Trophoblast cell (in vitro differentiated cells and primary cell): ENCODE results near the gene PHF12.

Experiments
- DNase-seq, 2 donors: peaks; one replicate each; pipeline ENCODE4 v3.0.0-alpha.2; 2016
- H2AFZ ChIP-seq: 2 replicates; pipeline ENCODE4 v1.6.1; 2013; ENCODE audit warnings: low read length, moderate library complexity, mild to moderate bottlenecking; ENCODE audit not compliant: insufficient read depth, poor library complexity
- H2AK5ac ChIP-seq: 2 replicates; pipeline ENCODE4 v1.6.1; 2013; ENCODE audit warnings: mild to moderate bottlenecking, low read length
- H2BK120ac ChIP-seq: 2 replicates; pipeline ENCODE4 v1.6.1; 2013; ENCODE audit warnings: low read length, mild to moderate bottlenecking, moderate library complexity; ENCODE audit not compliant: insufficient read depth, poor library complexity
- H2BK12ac ChIP-seq: 2 replicates; pipeline ENCODE4 v1.6.1; 2013; ENCODE audit warnings: mild to moderate bottlenecking, low read length, moderate library complexity
- H2BK5ac ChIP-seq: 2 replicates; pipeline ENCODE4 v1.6.1; 2013; ENCODE audit warnings: low read length, low read depth, moderate library complexity, mild to moderate bottlenecking; ENCODE audit not compliant: poor library complexity
- H3K14ac ChIP-seq: 2 replicates; pipeline ENCODE4 v1.6.1; 2013; ENCODE audit warnings: mild to moderate bottlenecking, low read length
- H3K18ac ChIP-seq: 2 replicates; pipeline ENCODE4 v1.6.1; 2013; ENCODE audit warnings: mild to moderate bottlenecking, low read length
- H3K23ac ChIP-seq: 2 replicates; pipeline ENCODE4 v1.6.1; 2013; ENCODE audit warnings: low read length
- H3K27ac ChIP-seq: 2 replicates; pipeline ENCODE4 v1.5.1; 2013; ENCODE audit warnings: low read depth, mild to moderate bottlenecking, inconsistent platforms, low read length, moderate library complexity
- H3K27me3 ChIP-seq: 2 replicates; pipeline ENCODE4 v1.6.1; 2013; ENCODE audit warnings: inconsistent platforms, mild to moderate bottlenecking, low read length, moderate library complexity; ENCODE audit not compliant: insufficient read depth
- H3K36me3 ChIP-seq, 2 experiments: 1 replicate in 1 of 2; 2 replicates in 1 of 2; pipeline ENCODE4 v1.6.1; 2013; ENCODE audit warnings: low read length in 2 of 2, mild to moderate bottlenecking in 2 of 2, moderate library complexity in 1 of 2; ENCODE audit not compliant: insufficient read depth in 2 of 2, control insufficient read depth in 1 of 2
- H3K4ac ChIP-seq: 2 replicates; pipeline ENCODE4 v1.6.1; 2013; ENCODE audit warnings: low read depth, mild to moderate bottlenecking, low read length, moderate library complexity
- H3K4me1 ChIP-seq, 2 experiments: 1 replicate in 1 of 2; 2 replicates in 1 of 2; pipeline ENCODE4 v1.6.1; 2013; ENCODE audit warnings: low read length in 2 of 2, mild to moderate bottlenecking in 2 of 2, moderate library complexity in 1 of 2; ENCODE audit not compliant: insufficient read depth in 2 of 2, control insufficient read depth in 1 of 2
- H3K4me2 ChIP-seq: 2 replicates; pipeline ENCODE4 v1.6.1; 2013; ENCODE audit warnings: inconsistent platforms, mild to moderate bottlenecking, low read length, moderate library complexity
- H3K4me3 ChIP-seq: 2 replicates; pipeline ENCODE4 v1.5.1; 2013; ENCODE audit warnings: mild to moderate bottlenecking, low read depth, low read length, inconsistent platforms
- H3K79me1 ChIP-seq: one replicate; pipeline ENCODE4 v1.6.1; 2013; ENCODE audit warnings: low read length
- H3K79me2 ChIP-seq: 2 replicates; pipeline ENCODE4 v1.6.1; 2013; ENCODE audit warnings: low read length, mild to moderate bottlenecking; ENCODE audit not compliant: control insufficient read depth, insufficient read depth, poor library complexity
- H3K9ac ChIP-seq: 2 replicates; pipeline ENCODE4 v1.6.1; 2013; ENCODE audit warnings: mild to moderate bottlenecking, low read length
- H3K9me3 ChIP-seq: 2 replicates; pipeline ENCODE4 v1.6.1; 2013; ENCODE audit warnings: low read depth, mild to moderate bottlenecking, control low read depth, inconsistent platforms, low read length; ENCODE audit not compliant: insufficient read depth
- H4K12ac ChIP-seq: 2 replicates; pipeline ENCODE4 v1.6.1; 2013; ENCODE audit warnings: low read depth, mild to moderate bottlenecking, low read length, moderate library complexity
- H4K8ac ChIP-seq: 2 replicates; pipeline ENCODE4 v1.6.1; 2013; ENCODE audit warnings: low read depth, mild to moderate bottlenecking, low read length, moderate library complexity
- H4K91ac ChIP-seq: one replicate; pipeline ENCODE4 v1.6.1; 2013; ENCODE audit warnings: low read depth, mild to moderate bottlenecking, low read length, moderate library complexity
- WGBS: extraction: QIAGEN DNeasy Blood & Tissue Kit; methylation state at CpG from one replicate; pipeline ENCODE4 v1.1.7; 2013; ENCODE audit warnings: missing lambda C conversion rate; ENCODE audit not compliant: insufficient read length, insufficient coverage; ENCODE audit errors: extremely low coverage; 5-methylcytosine and 5-hydroxymethylcytosine counted together

The PHF12 gene

GRCh38 chr17:28973425-28973824 is 22.1 kb upstream of the PHF12 start:
- Histone ChIP-seq H3K9me3 (peaks cover 1% of the 10 kb centered on the region), H2BK5ac (no peak overlapping the region), H3K27me3 (no peaks in the 10 kb centered on the region), H3K4me3 (no peak overlapping the region), H3K4me2 (no peak overlapping the region), H3K79me2 (no peaks in the 10 kb centered on the region), H3K4me1 (peaks cover 8 to 14% of the 10 kb centered on the region in 2 experiments), H3K79me1 (no peaks in the 10 kb centered on the region), H3K23ac (no peak overlapping the region), H3K14ac (no peak overlapping the region), H2BK120ac (no peak overlapping the region), H3K27ac (no peak overlapping the region), H2BK12ac (no peak overlapping the region), H3K4ac (no peak overlapping the region), H4K12ac (no peak overlapping the region), H4K8ac (no peak overlapping the region), H3K9ac (no peak overlapping the region), H3K36me3 (no peaks in the 10 kb centered on the region), H2AK5ac (no peak overlapping the region), H3K18ac (no peak overlapping the region), H2AFZ (no peak overlapping the region), H4K91ac (no peak overlapping the region)
- WGBS = no CpG with 5 or more reads among the region's 2 CpGs
- no peak for DNase-seq

- Histone ChIP-seq H2BK12ac (no peak overlapping the region), H2AK5ac (no peak overlapping the region), H3K4me3 (no peak overlapping the region), H4K12ac (no peak overlapping the region), H3K9ac (no peak overlapping the region), H3K14ac (no peak overlapping the region), H3K27ac (no peak overlapping the region), H3K4me2 (no peak overlapping the region), H2BK120ac (no peak overlapping the region), H3K18ac (no peak overlapping the region), H3K23ac (no peak overlapping the region), H3K4ac (no peak overlapping the region), H3K79me2 (no peaks in the 10 kb centered on the region), H4K91ac (no peak overlapping the region), H4K8ac (no peak overlapping the region), H2BK5ac (no peak overlapping the region), H3K9me3 (peaks cover 2% of the 10 kb centered on the region), H3K27me3 (no peaks in the 10 kb centered on the region), H2AFZ (no peak overlapping the region), H3K36me3 (no peaks in the 10 kb centered on the region), H3K4me1 (peaks cover 13 to 22% of the 10 kb centered on the region in 2 experiments), H3K79me1 (no peaks in the 10 kb centered on the region)
- no CpG with 5 or more reads among the region's 10 CpGs for WGBS
- DNase-seq = peak; percentile 86 to 93
Observed at GRCh38 chr17:28972437-28972836, 21.1 kb upstream of the PHF12 start.

- Histone ChIP-seq H4K91ac (no peak overlapping the region), H2AFZ (no peak overlapping the region), H3K4ac (no peak overlapping the region), H3K4me2 (no peak overlapping the region), H3K18ac (no peak overlapping the region), H3K79me2 (no peaks in the 10 kb centered on the region), H3K4me3 (no peak overlapping the region), H3K4me1 (peaks cover 13 to 22% of the 10 kb centered on the region in 2 experiments), H4K8ac (no peak overlapping the region), H3K9me3 (peaks cover 2% of the 10 kb centered on the region), H3K27me3 (no peaks in the 10 kb centered on the region), H2AK5ac (no peak overlapping the region), H3K9ac (no peak overlapping the region), H4K12ac (no peak overlapping the region), H2BK12ac (no peak overlapping the region), H3K23ac (no peak overlapping the region), H2BK5ac (no peak overlapping the region), H3K36me3 (no peaks in the 10 kb centered on the region), H3K14ac (no peak overlapping the region), H3K79me1 (no peaks in the 10 kb centered on the region), H3K27ac (no peak overlapping the region), H2BK120ac (no peak overlapping the region)
- no peak for DNase-seq
- no CpG with 5 or more reads among the region's 6 CpGs for WGBS
Observed at GRCh38 chr17:28970879-28971278, 19.6 kb upstream of the PHF12 start.

DNA sequence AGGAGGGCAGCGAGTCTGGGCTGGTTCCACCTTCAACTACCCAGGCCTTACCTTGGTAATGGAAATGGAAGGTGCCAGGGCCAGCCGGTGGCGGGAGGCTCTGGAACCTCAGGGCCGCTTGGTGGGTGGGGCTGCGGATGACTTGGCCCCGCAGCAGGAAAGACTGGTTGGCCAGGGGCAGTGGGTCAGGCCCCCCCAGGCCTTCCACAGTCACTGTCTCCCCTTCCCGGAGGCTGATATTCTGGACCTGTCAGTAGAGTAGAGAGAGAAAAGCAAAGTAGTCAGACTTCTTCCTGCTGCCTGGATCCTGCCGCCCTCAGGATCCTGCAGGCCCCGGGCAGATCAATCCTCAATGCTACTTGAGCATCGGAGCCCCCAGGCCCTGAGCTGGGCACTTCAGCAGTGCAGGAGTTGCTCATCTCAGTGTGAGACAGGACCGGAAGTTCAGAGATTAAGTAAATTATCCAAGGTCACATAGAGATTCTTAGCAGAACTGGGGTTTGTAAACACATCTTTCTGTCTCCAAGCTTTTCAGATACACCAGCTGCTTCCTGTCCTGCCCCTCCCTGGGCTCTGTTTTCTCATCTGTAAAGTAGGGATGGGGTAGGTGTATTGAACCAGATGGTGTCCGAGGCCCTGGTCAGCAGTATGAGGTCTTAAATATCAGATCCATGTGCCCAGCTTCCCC is 18.5 kb upstream of the PHF12 start:
- Histone ChIP-seq H2AFZ (no peak overlapping the region), H3K4me3 (no peak overlapping the region), H3K9ac (no peak overlapping the region), H3K18ac (no peak overlapping the region), H2AK5ac (no peak overlapping the region), H2BK12ac (no peak overlapping the region), H2BK120ac (no peak overlapping the region), H3K4ac (no peak overlapping the region), H3K14ac (no peak overlapping the region), H3K27me3 (no peaks in the 10 kb centered on the region), H3K27ac (no peak overlapping the region), H4K12ac (no peak overlapping the region), H3K79me1 (no peaks in the 10 kb centered on the region), H3K9me3 (peaks cover 2% of the 10 kb centered on the region), H3K4me2 (no peak overlapping the region), H4K91ac (no peak overlapping the region), H3K36me3 (no peaks in the 10 kb centered on the region), H3K23ac (no peak overlapping the region), H4K8ac (no peak overlapping the region), H3K79me2 (no peaks in the 10 kb centered on the region), H3K4me1 (peaks cover 13 to 22% of the 10 kb centered on the region in 2 experiments), H2BK5ac (no peak overlapping the region)
- WGBS = no CpG with 5 or more reads among the region's 12 CpGs
- peak; percentile 71 to 73 for DNase-seq
